ENCODE measurements around the gene EDC3. TPM values are rescaled to one million over a fixed set of nuclear protein-coding genes. Genes with fewer than 3 reads are reported as not detected.

Gene EDC3
- total RNA-seq, 1 donor from 2014 or later, result 42.9 TPM

GRCh38 chr15:74605795-74606150 is 90.1 kb downstream of the EDC3 start:
- Mint-ChIP-seq H3K27ac (ENCODE audit: unreplicated experiment) (no peak overlapping the region), H3K4me1 (ENCODE audit: unreplicated experiment) (no peaks in the 10 kb centered on the region), H3K4me3 (ENCODE audit: unreplicated experiment) (no peak overlapping the region), H3K27me3 (ENCODE audit: unreplicated experiment) (peaks cover 13% of the 10 kb centered on the region), H3K36me3 (ENCODE audit: unreplicated experiment) (no peaks in the 10 kb centered on the region), H3K9me3 (ENCODE audit: unreplicated experiment) (no peaks in the 10 kb centered on the region)
- TF ChIP-seq, protein P1, sequence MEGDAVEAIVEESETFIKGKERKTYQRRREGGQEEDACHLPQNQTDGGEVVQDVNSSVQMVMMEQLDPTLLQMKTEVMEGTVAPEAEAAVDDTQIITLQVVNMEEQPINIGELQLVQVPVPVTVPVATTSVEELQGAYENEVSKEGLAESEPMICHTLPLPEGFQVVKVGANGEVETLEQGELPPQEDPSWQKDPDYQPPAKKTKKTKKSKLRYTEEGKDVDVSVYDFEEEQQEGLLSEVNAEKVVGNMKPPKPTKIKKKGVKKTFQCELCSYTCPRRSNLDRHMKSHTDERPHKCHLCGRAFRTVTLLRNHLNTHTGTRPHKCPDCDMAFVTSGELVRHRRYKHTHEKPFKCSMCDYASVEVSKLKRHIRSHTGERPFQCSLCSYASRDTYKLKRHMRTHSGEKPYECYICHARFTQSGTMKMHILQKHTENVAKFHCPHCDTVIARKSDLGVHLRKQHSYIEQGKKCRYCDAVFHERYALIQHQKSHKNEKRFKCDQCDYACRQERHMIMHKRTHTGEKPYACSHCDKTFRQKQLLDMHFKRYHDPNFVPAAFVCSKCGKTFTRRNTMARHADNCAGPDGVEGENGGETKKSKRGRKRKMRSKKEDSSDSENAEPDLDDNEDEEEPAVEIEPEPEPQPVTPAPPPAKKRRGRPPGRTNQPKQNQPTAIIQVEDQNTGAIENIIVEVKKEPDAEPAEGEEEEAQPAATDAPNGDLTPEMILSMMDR (IDR thresholded peaks at IDR 0.05), result no peak
- DNase-seq (ENCODE audit: extremely low spot score, unreplicated experiment), result no peak

GRCh38 chr15:74604983-74605794 is 90.6 kb downstream of the EDC3 start:
- H3K4me1 Mint-ChIP-seq (ENCODE audit: unreplicated experiment), result no peaks in the 10 kb centered on the region
- H3K27ac Mint-ChIP-seq (ENCODE audit: unreplicated experiment), result no peak overlapping the region
- H3K36me3 Mint-ChIP-seq (ENCODE audit: unreplicated experiment), result no peaks in the 10 kb centered on the region
- TF ChIP-seq, protein P1 (IDR thresholded peaks at IDR 0.05), result no peak
- no peaks in the 10 kb centered on the region for H3K9me3 Mint-ChIP-seq (ENCODE audit: unreplicated experiment)
- H3K4me3 Mint-ChIP-seq (ENCODE audit: unreplicated experiment), result no peak overlapping the region
- DNase-seq (ENCODE audit: extremely low spot score, unreplicated experiment), result no peak
- peaks cover 13% of the 10 kb centered on the region for H3K27me3 Mint-ChIP-seq (ENCODE audit: unreplicated experiment)

DNA sequence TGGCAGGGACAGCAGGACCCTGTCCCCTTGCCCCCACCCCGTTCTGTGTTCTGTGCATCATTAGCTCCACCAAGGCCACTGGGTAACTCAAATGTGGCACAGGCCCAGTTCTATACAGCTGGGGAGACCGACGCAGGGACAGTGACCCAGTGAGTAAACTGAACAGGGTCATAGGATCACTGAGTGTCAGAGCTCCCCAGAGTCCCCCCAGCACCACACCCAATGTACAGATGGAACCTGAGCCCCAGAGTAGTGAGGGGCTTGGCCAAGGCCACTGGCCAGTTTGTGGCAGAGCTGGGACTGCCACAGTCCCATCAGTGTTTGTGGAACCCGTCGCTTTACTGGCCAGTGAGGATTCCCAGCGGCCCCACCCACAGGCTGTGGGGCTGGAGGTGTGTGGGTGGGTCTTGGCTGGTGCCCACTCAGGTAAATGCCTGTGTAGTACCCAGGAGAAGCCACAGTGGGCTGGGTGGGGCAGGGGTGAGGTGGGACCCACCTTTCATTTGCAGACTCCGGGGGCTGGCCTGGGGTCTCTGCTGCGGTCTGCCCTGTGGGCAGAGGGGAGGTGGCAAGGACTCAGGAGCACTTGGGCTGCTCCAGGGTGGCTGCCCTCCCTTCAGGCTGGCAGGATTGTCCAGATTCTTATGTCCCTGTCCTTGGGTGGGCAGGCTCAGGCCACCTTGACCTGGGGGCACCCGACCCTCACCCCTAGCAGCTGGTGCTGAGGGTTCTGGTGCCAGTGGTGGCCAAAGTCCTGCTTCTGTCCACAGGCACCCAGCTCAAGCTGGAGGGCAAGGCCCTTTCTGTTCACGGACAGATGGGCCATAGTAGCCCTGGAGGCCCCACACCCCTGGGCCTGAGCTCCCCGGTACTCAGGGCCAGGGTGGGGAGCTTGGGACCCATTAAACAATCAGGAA is 91.8 kb downstream of the EDC3 start:
- no peak overlapping the region for H3K27ac Mint-ChIP-seq (ENCODE audit: unreplicated experiment)
- no peak for DNase-seq (ENCODE audit: extremely low spot score, unreplicated experiment)
- H3K27me3 Mint-ChIP-seq (ENCODE audit: unreplicated experiment), result peaks cover 9% of the 10 kb centered on the region
- TF ChIP-seq, protein P1 (IDR thresholded peaks at IDR 0.05), result no peak
- no peaks in the 10 kb centered on the region for H3K36me3 Mint-ChIP-seq (ENCODE audit: unreplicated experiment)
- no peaks in the 10 kb centered on the region for H3K9me3 Mint-ChIP-seq (ENCODE audit: unreplicated experiment)
- no peaks in the 10 kb centered on the region for H3K4me1 Mint-ChIP-seq (ENCODE audit: unreplicated experiment)
- H3K4me3 Mint-ChIP-seq (ENCODE audit: unreplicated experiment), result no peak overlapping the region

DNA sequence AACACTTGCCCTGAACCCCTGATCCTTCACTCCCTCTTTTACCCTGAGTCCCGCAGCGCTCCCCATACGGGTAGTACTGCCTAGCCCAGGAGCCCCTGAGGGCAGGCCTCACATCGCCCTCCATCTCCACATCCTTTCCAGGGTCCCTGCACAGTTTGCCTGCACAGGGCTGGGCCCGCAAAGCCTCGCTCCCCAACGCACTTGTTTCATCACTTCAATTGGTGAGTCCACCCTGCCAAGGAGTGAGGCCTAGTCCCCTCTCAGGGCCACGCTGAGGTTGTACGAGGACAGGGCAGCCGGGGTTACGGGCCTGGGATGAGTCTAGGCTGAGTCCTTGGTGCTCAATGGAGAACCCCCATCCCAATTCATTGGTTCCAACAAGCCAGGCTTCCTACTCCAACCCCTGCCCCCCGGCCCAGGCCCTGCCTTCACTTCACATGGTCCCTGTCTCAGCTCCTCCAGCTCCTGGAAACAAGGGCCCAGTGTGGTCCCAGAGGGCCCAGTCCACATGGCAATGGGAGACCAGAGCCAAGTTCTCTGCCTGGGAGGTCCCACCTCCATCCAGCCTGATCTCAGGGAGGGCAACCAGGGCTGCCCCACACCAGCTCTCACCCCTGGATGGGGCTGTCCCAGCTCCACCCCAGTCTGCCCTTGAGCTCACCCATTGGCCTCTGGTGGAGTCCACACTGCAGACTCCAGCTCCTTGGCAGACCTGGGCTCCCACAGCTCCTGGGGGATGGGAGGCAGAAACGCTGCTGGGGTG is 92.6 kb downstream of the EDC3 start:
- Mint-ChIP-seq H3K27ac (ENCODE audit: unreplicated experiment) (no peak overlapping the region), H3K27me3 (ENCODE audit: unreplicated experiment) (peaks cover 5% of the 10 kb centered on the region), H3K9me3 (ENCODE audit: unreplicated experiment) (no peaks in the 10 kb centered on the region), H3K4me1 (ENCODE audit: unreplicated experiment) (no peaks in the 10 kb centered on the region), H3K4me3 (ENCODE audit: unreplicated experiment) (no peak overlapping the region), H3K36me3 (ENCODE audit: unreplicated experiment) (no peaks in the 10 kb centered on the region)
- TF ChIP-seq, protein P1 (IDR thresholded peaks at IDR 0.05), result no peak
- DNase-seq (ENCODE audit: extremely low spot score, unreplicated experiment), result no peak
